A673 (cell line): Measurements from ENCODE around the gene DDX11. TPM values are rescaled to one million over a fixed set of nuclear protein-coding genes. Genes with fewer than 3 reads are reported as not detected.
"Not testable (repeated sequence)": the region's sequence is repeated elsewhere in the genome, so short reads cannot be mapped to it uniquely, and the experiment has no call there.

ENCODE experiments used
- BruUV-seq: library from RNA; stranded (reverse); fragments of 400-500 nt; replicated peaks from 2 replicates; lab custom pipeline; 2021; lab: Mats Ljungman, UMichigan
- CTCF ChIA-PET: fragments of 300-600 bp; sonication (Branson Sonifier 250); formaldehyde crosslinking; loops from one replicate; lab custom pipeline; 2022; ENCODE audit warnings: antibody characterized with exemption; lab: Charles Lee
- POLR2A ChIA-PET: fragments of 300-600 bp; sonication (Branson Sonifier 250); formaldehyde crosslinking; loops from one replicate; lab custom pipeline; 2022; ENCODE audit warnings: antibody characterized with exemption; ENCODE audit not compliant: low non-redundant PET; lab: Charles Lee
- DNase-seq: peaks from one replicate; pipeline ENCODE4 v3.0.0-alpha.2; 2015; ENCODE audit warnings: low spot score
- H3K27ac ChIP-seq: fragments of 200-600 bp; sonication (generic); 2 replicates; pipeline ENCODE4 v1.5.1; 2016; ENCODE audit warnings: mixed run types, low read depth, mild to moderate bottlenecking, mixed read lengths, antibody characterized with exemption, low read length; ENCODE audit not compliant: poor library complexity, severe bottlenecking
- H3K27me3 ChIP-seq: fragments of 200-600 bp; sonication (generic); replicated peaks from 2 replicates; pipeline ENCODE4 v1.6.1; 2017; ENCODE audit warnings: mixed run types, low read depth, mild to moderate bottlenecking, mixed read lengths, antibody characterized with exemption, low read length; ENCODE audit not compliant: insufficient read depth, poor library complexity
- H3K36me3 ChIP-seq: fragments of 200-600 bp; sonication (generic); 2 replicates; pipeline ENCODE4 v1.6.1; 2016; ENCODE audit warnings: mixed run types, mild to moderate bottlenecking, mixed read lengths, antibody characterized with exemption, low read length; ENCODE audit not compliant: insufficient read depth, poor library complexity, severe bottlenecking
- H3K4me1 ChIP-seq: fragments of 200-600 bp; sonication (generic); 2 replicates; pipeline ENCODE4 v1.6.1; 2017; ENCODE audit warnings: mixed run types, mild to moderate bottlenecking, mixed read lengths, antibody characterized with exemption, low read length; ENCODE audit not compliant: insufficient read depth, poor library complexity, severe bottlenecking
- H3K4me3 ChIP-seq: fragments of 200-600 bp; sonication (generic); 2 replicates; pipeline ENCODE4 v1.5.1; 2016; ENCODE audit warnings: low read depth, mixed run types, mild to moderate bottlenecking, mixed read lengths, low read length; ENCODE audit not compliant: poor library complexity, severe bottlenecking
- H3K9me3 ChIP-seq: fragments of 200-600 bp; sonication (generic); 2 replicates; pipeline ENCODE4 v1.6.1; 2016; ENCODE audit warnings: mixed run types, low read depth, mild to moderate bottlenecking, mixed read lengths, antibody characterized with exemption, low read length; ENCODE audit not compliant: poor library complexity, severe bottlenecking
- EZH2 ChIP-seq: fragments of 200-600 bp; sonication (generic); IDR thresholded peaks from 2 replicates; pipeline ENCODE4 v1.6.1; 2017; ENCODE audit warnings: borderline replicate concordance, low read depth, mild to moderate bottlenecking, mixed read lengths, antibody characterized with exemption, low read length; ENCODE audit not compliant: poor library complexity, severe bottlenecking
- intact Hi-C: fragments of 100-400 bp; cut with micrococcal nuclease; formaldehyde crosslinking; loops from one replicate; pipeline ENCODE4 v1.10.0; 2022; ENCODE audit not compliant: unreplicated experiment
- total RNA-seq: library from RNA; stranded (reverse); gene quantifications from 2 replicates; pipeline ENCODE4 v1.2.3, GENCODE V29; 2021
- TF ChIP-seq, protein P1 (sequence below): fragments of 300-800, 200-600 bp; sonication (generic); conservative IDR thresholded peaks from 2 replicates; pipeline ENCODE4 v1.5.1; 2017; ENCODE audit warnings: low read depth, mild to moderate bottlenecking, antibody characterized with exemption, low read length, moderate library complexity, mixed read lengths

Gene DDX11
- total RNA-seq, 1 experiment from 2014 or later = 188 TPM

DNA sequence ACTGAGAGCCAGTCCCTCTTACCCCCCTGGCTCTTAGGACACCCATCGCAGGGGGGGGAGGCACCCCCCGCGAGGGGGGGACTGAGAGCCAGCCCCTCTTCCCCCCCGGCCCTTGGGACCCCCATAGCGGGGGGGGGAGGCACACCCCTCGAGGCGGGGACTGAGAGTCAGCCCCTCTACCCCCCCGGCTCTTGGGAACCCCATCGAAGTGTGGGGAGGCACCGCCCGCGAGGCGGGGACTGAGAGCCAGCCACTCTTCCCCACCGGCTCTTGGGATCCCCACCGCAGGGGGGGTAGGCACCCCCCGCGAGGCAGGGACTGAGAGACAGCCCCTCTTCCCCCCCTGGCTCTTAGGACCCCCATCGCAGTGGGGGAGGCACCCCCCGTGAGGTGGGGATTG is 48.8 kb downstream of the DDX11 start:
- no peak for TF ChIP-seq EZH2
- TF ChIP-seq, protein P1, sequence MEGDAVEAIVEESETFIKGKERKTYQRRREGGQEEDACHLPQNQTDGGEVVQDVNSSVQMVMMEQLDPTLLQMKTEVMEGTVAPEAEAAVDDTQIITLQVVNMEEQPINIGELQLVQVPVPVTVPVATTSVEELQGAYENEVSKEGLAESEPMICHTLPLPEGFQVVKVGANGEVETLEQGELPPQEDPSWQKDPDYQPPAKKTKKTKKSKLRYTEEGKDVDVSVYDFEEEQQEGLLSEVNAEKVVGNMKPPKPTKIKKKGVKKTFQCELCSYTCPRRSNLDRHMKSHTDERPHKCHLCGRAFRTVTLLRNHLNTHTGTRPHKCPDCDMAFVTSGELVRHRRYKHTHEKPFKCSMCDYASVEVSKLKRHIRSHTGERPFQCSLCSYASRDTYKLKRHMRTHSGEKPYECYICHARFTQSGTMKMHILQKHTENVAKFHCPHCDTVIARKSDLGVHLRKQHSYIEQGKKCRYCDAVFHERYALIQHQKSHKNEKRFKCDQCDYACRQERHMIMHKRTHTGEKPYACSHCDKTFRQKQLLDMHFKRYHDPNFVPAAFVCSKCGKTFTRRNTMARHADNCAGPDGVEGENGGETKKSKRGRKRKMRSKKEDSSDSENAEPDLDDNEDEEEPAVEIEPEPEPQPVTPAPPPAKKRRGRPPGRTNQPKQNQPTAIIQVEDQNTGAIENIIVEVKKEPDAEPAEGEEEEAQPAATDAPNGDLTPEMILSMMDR = no peak
- ChIA-PET POLR2A (no interaction called here), CTCF (no interaction called here)
- no peak overlapping the region for H3K4me3 ChIP-seq
- no peaks in the 10 kb centered on the region for H3K27me3 ChIP-seq
- no peak for DNase-seq
- H3K36me3 ChIP-seq = no peaks in the 10 kb centered on the region
- BruUV-seq = no TSS peak
- H3K9me3 ChIP-seq = no peaks in the 10 kb centered on the region
- intact Hi-C loops = no loop called here
- no peak overlapping the region for H3K27ac ChIP-seq
- no peaks in the 10 kb centered on the region for H3K4me1 ChIP-seq

DNA sequence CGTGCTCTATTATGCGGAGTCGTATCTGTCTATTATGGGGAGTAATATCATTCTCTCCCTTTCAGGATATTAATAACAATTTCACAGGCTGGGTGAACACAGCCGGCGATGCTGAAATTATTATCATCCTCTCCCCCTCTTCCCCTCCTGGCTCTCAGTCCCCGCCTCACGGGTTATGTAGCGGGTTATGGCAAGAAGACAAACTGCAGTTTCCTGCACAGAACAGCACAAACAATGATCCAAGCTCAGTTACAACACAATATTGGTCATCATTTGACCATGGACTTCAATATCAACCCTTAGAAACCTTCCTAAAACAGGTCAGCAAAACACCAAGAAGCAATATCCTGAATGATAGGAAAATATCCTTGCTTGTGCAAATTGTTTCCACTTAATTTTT is 50.5 kb downstream of the DDX11 start:
- H3K27ac ChIP-seq, intact Hi-C loops, DNase-seq, POLR2A ChIA-PET, H3K36me3 ChIP-seq, H3K4me3 ChIP-seq, H3K4me1 ChIP-seq, H3K27me3 ChIP-seq, CTCF ChIA-PET, BruUV-seq, H3K9me3 ChIP-seq: not testable (repeated sequence)

DNA sequence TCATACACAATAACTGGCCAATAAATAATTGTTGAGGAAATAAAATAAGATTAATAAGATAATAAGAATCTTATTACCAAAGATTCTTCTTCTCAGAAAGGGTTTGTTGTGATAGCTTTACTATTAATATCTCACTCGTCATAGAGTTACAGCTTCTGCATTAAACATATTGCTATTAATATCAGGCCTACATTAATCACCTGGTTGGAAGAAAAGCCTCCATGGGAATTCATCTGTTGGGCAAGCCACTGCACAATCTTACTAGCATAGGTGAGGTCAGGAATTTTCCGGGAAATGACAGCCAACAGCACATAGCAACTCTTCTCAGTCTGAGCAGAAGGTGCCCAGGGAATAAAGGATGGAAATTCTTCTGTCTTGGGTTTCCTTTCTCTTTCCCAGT is 51.5 kb downstream of the DDX11 start:
- H3K4me1 ChIP-seq, H3K36me3 ChIP-seq, H3K27ac ChIP-seq, CTCF ChIA-PET, DNase-seq, intact Hi-C loops, H3K9me3 ChIP-seq, H3K4me3 ChIP-seq, POLR2A ChIA-PET, BruUV-seq, H3K27me3 ChIP-seq: not testable (repeated sequence)

DNA sequence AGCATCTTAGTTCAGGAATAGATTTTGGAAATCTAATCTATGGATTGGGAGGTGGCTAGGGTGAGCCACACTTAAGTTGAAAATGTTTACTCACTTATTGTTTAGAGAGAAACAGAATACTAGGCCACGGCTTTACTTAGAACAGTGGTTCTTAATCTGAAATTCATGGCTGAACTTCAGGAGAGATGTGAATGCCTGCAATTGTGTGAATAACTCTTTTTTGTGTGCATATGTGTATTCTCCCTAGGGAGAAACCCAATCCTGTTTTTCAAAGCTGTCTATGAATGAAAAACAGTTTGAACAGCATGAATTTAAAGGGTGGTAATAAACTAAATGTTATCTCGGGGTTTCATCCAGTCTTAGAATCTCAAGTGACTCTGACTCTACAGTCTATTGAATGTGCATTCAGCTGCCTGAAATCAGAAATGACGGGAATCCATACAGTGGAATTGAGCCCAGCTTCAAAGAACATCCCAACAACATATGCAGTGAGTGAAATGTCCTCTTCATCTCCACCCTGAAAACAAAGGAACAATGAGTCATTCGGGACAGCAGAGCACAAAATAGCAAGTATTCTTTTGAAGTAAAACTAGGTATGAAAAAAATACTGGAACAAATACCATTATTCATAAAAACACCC is 53.7 kb downstream of the DDX11 start:
- H3K9me3 ChIP-seq, H3K27me3 ChIP-seq, intact Hi-C loops, BruUV-seq, DNase-seq, H3K4me3 ChIP-seq, H3K27ac ChIP-seq, POLR2A ChIA-PET, H3K36me3 ChIP-seq, H3K4me1 ChIP-seq, CTCF ChIA-PET: not testable (repeated sequence)

DNA sequence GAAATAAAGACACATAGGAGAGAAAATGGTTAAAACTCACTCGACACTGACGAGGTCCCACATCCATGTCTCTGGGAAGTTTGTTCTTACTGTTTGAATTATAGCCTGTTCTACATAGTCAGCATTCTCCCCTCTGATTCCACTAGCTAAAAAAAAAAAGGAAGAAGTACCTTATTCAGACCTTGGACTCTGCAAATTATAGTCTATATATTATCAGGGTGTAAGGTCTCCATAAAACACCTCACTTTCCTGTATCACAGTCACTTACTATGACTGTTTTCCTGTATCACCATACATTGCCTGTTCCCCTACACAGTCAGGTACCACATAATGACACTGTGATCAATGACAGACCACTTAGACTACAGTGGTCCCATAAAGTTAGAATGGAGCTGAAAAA is 62.9 kb downstream of the DDX11 start:
- POLR2A ChIA-PET, H3K4me1 ChIP-seq, BruUV-seq, intact Hi-C loops, H3K27me3 ChIP-seq, DNase-seq, H3K9me3 ChIP-seq, H3K4me3 ChIP-seq, CTCF ChIA-PET, H3K36me3 ChIP-seq, H3K27ac ChIP-seq: not testable (repeated sequence)

DNA sequence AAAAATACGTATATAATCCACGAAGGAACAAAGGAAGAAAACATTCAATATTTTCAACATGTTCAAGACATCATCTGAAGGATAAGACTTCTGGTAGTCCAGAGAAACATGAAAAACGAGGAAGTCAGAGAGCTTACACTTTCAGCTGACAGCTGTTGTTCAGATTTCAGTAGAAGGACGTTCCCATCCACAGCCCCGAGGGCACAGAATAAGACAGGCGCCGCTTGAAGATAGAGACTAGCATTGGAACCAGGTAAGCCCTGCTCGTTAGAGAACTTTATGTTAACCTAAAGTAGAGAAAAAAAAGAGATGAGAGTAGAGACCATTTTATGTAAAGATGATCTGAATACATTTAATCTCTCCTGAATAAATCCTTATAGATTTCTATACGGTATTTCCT is 71.1 kb downstream of the DDX11 start:
- BruUV-seq, H3K27ac ChIP-seq, H3K27me3 ChIP-seq, intact Hi-C loops, DNase-seq, CTCF ChIA-PET, H3K4me3 ChIP-seq, H3K36me3 ChIP-seq, H3K4me1 ChIP-seq, H3K9me3 ChIP-seq, POLR2A ChIA-PET: not testable (repeated sequence)

DNA sequence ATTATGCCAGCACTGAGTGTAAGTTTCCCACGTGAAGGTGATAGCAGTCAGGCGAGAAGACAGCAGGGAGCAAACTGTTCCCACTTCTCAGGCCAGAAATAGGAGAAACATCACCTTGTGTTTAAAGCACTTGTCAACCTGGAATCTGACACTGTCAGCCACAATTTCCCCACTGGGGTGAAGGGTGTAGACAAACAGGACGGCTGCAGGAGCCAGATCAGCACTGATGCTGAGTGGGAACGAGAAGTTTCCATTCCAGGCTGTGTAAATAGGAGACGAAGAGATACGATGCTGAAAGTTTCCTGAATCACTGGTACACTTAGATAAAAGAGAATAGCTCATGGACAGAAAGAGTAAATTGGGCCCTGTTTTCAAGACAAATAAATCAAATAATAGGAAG is 71.6 kb downstream of the DDX11 start:
- H3K9me3 ChIP-seq, CTCF ChIA-PET, H3K4me3 ChIP-seq, BruUV-seq, H3K27ac ChIP-seq, H3K27me3 ChIP-seq, POLR2A ChIA-PET, DNase-seq, intact Hi-C loops, H3K36me3 ChIP-seq, H3K4me1 ChIP-seq: not testable (repeated sequence)
